ENCODE data around the gene MARCHF5. TPM values are rescaled to one million over a fixed set of nuclear protein-coding genes. Genes with fewer than 3 reads are reported as not detected.
"Not testable (repeated sequence)": the region's sequence is repeated elsewhere in the genome, so short reads cannot be mapped to it uniquely, and the experiment has no call there.

Gene MARCHF5
- total and polyA plus RNA-seq, 12 donors: 10.0 to 61.9 (median 20.8) TPM

DNA sequence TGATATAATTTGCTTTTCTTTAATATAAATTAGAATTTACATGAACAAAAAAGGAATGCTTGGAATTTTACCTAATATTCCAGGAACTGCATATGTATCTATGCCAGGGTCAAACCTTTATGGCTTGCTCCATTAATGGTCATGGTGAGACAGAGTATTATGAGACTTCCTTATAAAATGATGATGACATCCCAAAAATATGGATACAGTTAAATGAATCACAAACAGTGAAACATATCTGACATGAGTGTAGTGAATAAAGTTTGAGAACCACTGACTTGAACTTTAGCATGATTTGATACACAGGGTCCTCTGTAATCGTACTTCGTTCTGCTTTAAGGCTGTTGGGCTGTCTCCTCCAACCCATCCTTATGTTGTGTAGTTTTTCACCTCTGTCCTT is 51.8 kb downstream of the MARCHF5 start:
- Histone ChIP-seq H3K36me3 (replicated peaks in 1 of 2) (no peaks in the 10 kb centered on the region), H3K4me1 (replicated peaks in 1 of 2) (no peaks in the 10 kb centered on the region), H3K27ac (no peak overlapping the region), H3K27me3 (no peaks in the 10 kb centered on the region), H3K4me3 (no peak overlapping the region), H3K9me3 (replicated peaks in 1 of 3) (no peaks in the 10 kb centered on the region)
- TF ChIP-seq POLR2A (IDR thresholded peaks at IDR 0.05) (no peak), CTCF (IDR thresholded peaks at IDR 0.05) (no peak)
- DNase-seq: no peak
- 87 to 100% (median 96%) methylated on average over 2 of the region's 2 CpGs for WGBS, 4 donors
- intact Hi-C loops (cut with DNase I): no loop called here

GRCh38 chr10:92345575-92345974 is 54.6 kb downstream of the MARCHF5 start:
- DNase-seq; H3K4me3 ChIP-seq; intact Hi-C loops (cut with DNase I); H3K4me1 ChIP-seq (replicated peaks in 1 of 2); H3K27ac ChIP-seq; H3K27me3 ChIP-seq; H3K9me3 ChIP-seq (replicated peaks in 1 of 3): not testable (repeated sequence)
- WGBS, 4 donors: 97 to 100% (median 98%) methylated on average over 5 of the region's 5 CpGs
- H3K36me3 ChIP-seq (replicated peaks in 1 of 2): peaks cover 0 to 19% of the 10 kb centered on the region in 2 donors

GRCh38 chr10:92347035-92347676 is 56.2 kb downstream of the MARCHF5 start:
- H3K4me1 ChIP-seq (replicated peaks in 1 of 2); intact Hi-C loops (cut with DNase I); DNase-seq; H3K9me3 ChIP-seq (replicated peaks in 1 of 3); H3K27ac ChIP-seq; H3K4me3 ChIP-seq; H3K27me3 ChIP-seq: not testable (repeated sequence)
- peaks cover 0 to 24% of the 10 kb centered on the region in 2 donors for H3K36me3 ChIP-seq (replicated peaks in 1 of 2)
- WGBS, 4 donors: 95 to 99% (median 95%) methylated on average over 9 of the region's 9 CpGs

DNA sequence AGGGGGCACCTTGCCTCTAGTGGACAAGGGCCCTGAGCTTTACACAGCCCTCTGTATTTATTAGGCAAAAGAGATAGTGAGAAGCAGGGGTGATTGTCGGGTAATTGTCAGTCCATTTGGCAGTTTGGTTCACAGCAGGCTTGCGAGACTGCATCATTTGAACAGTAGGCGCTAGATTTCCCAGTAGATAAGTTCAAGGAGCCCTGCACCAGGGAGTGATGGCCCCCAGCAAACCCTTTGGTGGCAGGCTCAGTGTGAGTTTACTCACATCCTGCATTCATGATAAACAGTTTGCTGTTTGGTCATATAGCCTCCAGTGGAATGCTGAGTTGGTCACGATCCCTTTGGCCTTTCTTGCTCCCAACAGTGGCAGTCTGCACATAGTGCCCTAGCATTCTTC is 59.4 kb downstream of the MARCHF5 start:
- no peaks in the 10 kb centered on the region for H3K9me3 ChIP-seq (replicated peaks in 1 of 3)
- no peak for TF ChIP-seq CTCF (IDR thresholded peaks at IDR 0.05)
- TF ChIP-seq POLR2A (IDR thresholded peaks at IDR 0.05): no peak
- H3K27me3 ChIP-seq: no peaks in the 10 kb centered on the region
- no peak overlapping the region for H3K4me3 ChIP-seq
- H3K27ac ChIP-seq: no peak overlapping the region
- no peaks in the 10 kb centered on the region for H3K4me1 ChIP-seq (replicated peaks in 1 of 2)
- DNase-seq: no peak
- 94 to 99% (median 95%) methylated on average over 4 of the region's 4 CpGs for WGBS, 4 donors
- peaks cover 0 to 24% of the 10 kb centered on the region in 2 donors for H3K36me3 ChIP-seq (replicated peaks in 1 of 2)
- intact Hi-C loops (cut with DNase I): no loop called here

- WGBS, 4 donors: 64 to 70% (median 68%) methylated on average over 4 of the region's 4 CpGs
- H3K27ac ChIP-seq: no peak overlapping the region
- intact Hi-C loops (cut with DNase I): no loop called here
- no peaks in the 10 kb centered on the region for H3K4me1 ChIP-seq (replicated peaks in 1 of 2)
- no peak for TF ChIP-seq POLR2A (IDR thresholded peaks at IDR 0.05)
- H3K27me3 ChIP-seq: no peaks in the 10 kb centered on the region
- H3K9me3 ChIP-seq (replicated peaks in 1 of 3): no peaks in the 10 kb centered on the region
- H3K4me3 ChIP-seq: no peak overlapping the region
- H3K36me3 ChIP-seq (replicated peaks in 1 of 2): peaks cover 0 to 15% of the 10 kb centered on the region in 2 donors
- no peak for DNase-seq
These were observed 63.6 kb downstream of the MARCHF5 start for GRCh38 chr10:92354587-92354986.

GRCh38 chr10:92356041-92356440 is 65.1 kb downstream of the MARCHF5 start:
- no peaks in the 10 kb centered on the region for H3K27me3 ChIP-seq
- WGBS, 4 donors: 85 to 90% (median 88%) methylated on average over 7 of the region's 7 CpGs
- intact Hi-C loops (cut with DNase I): no loop called here
- peaks cover 0 to 2% of the 10 kb centered on the region in 2 donors for H3K36me3 ChIP-seq (replicated peaks in 1 of 2)
- no peaks in the 10 kb centered on the region for H3K4me1 ChIP-seq (replicated peaks in 1 of 2)
- H3K27ac ChIP-seq: no peak overlapping the region
- TF ChIP-seq POLR2A (IDR thresholded peaks at IDR 0.05): no peak
- TF ChIP-seq CTCF (IDR thresholded peaks at IDR 0.05): no peak
- H3K4me3 ChIP-seq: no peak overlapping the region
- peaks cover 0 to 3% (median 0%) of the 10 kb centered on the region in 3 donors for H3K9me3 ChIP-seq (replicated peaks in 1 of 3)
- DNase-seq: no peak

Data from adrenal gland (tissue), 12 donors.